Stimulated activated CD8-positive, alpha-beta memory T cell treated with anti-CD3 and anti-CD28 coated beads, Interleukin-12 subunit alpha, Interleukin-12 subunit beta, amount 100 ng/mL, for 1 hour (primary cell): Measurements from ENCODE around the gene ITGA5.

Experiments
- DNase-seq: peaks from one replicate; pipeline ENCODE4 v3.0.0-alpha.2; 2020; ENCODE audit warnings: low read depth

Gene ITGA5

GRCh38 chr12:54419088-54419887 lies at the start of gene ITGA5:
Gene ITGA5, minus strand, starts transcription at chr12:54419266. Its CDS starts 68 bp downstream, at chr12:54419198.
- no peak for DNase-seq

- no peak for DNase-seq
Measured at GRCh38 chr12:54465857-54466523, 46.9 kb upstream of the ITGA5 start.

- no peak for DNase-seq
Measured at GRCh38 chr12:54463484-54463883, 44.4 kb upstream of the ITGA5 start.

- DNase-seq: no peak
Measured at GRCh38 chr12:54463034-54463433, 44.0 kb upstream of the ITGA5 start.

- DNase-seq: no peak
Measured at GRCh38 chr12:54460317-54460923, 41.4 kb upstream of the ITGA5 start.

GRCh38 chr12:54459355-54459754 lies 40.3 kb upstream of the ITGA5 start:
- DNase-seq: no peak

- no peak for DNase-seq
Measured at GRCh38 chr12:54455760-54456469, 36.8 kb upstream of the ITGA5 start.

GRCh38 chr12:54452628-54453027 lies 33.6 kb upstream of the ITGA5 start:
- DNase-seq: no peak

- DNase-seq: no peak
Measured at GRCh38 chr12:54448344-54448743, 29.3 kb upstream of the ITGA5 start.

GRCh38 chr12:54447917-54448316 lies 28.9 kb upstream of the ITGA5 start:
- DNase-seq: no peak

- no peak for DNase-seq
Measured at GRCh38 chr12:54444206-54444605, 25.1 kb upstream of the ITGA5 start.

GRCh38 chr12:54443446-54443845 lies 24.4 kb upstream of the ITGA5 start:
- DNase-seq: no peak

- no peak for DNase-seq
Measured at GRCh38 chr12:54442961-54443360, 23.9 kb upstream of the ITGA5 start.

GRCh38 chr12:54442099-54442498 lies 23.0 kb upstream of the ITGA5 start:
- DNase-seq: no peak

GRCh38 chr12:54439521-54440255 lies 20.6 kb upstream of the ITGA5 start:
- no peak for DNase-seq

GRCh38 chr12:54439096-54439495 lies 20.0 kb upstream of the ITGA5 start:
- DNase-seq: no peak

- no peak for DNase-seq
Measured at GRCh38 chr12:54438517-54438916, 19.5 kb upstream of the ITGA5 start.

- DNase-seq: no peak
Measured at GRCh38 chr12:54437697-54438096, 18.6 kb upstream of the ITGA5 start.

GRCh38 chr12:54437243-54437642 lies 18.2 kb upstream of the ITGA5 start:
- DNase-seq: no peak

- no peak for DNase-seq
Measured at GRCh38 chr12:54432815-54433164, 13.7 kb upstream of the ITGA5 start.

- DNase-seq: no peak
Measured at GRCh38 chr12:54431911-54432814, 13.1 kb upstream of the ITGA5 start.
